Vagina (tissue), 2 donors: Measurements from ENCODE around the gene BET1. TPM values are rescaled to one million over a fixed set of nuclear protein-coding genes. Genes with fewer than 3 reads are reported as not detected.

ENCODE experiments used
- DNase-seq, 2 donors: peaks; one replicate each; pipeline ENCODE4 v3.0.0-alpha.2; 2017; ENCODE audit errors: extremely low spot score in 2 of 2
- H3K27ac ChIP-seq: fragments of 200-600 bp; sonication (generic); one replicate; pipeline ENCODE4 v1.5.1; 2019
- H3K27me3 ChIP-seq: fragments of 200-600 bp; sonication (generic); one replicate; pipeline ENCODE4 v1.5.1; 2019
- H3K36me3 ChIP-seq, 2 donors: fragments of 200-600 bp; sonication (generic); one replicate each; pipeline ENCODE4 v1.5.1; 2017 to 2019
- H3K4me1 ChIP-seq: fragments of 200-600 bp; sonication (generic); one replicate; pipeline ENCODE4 v1.5.1; 2019
- H3K4me3 ChIP-seq, 2 donors: fragments of 200-600 bp; sonication (generic); 1 replicate in 1 of 2; 2 replicates in 1 of 2; pipeline ENCODE4 v1.5.1; 2016 to 2019
- H3K9me3 ChIP-seq: fragments of 200-600 bp; sonication (generic); one replicate; pipeline ENCODE4 v1.5.1; 2019
- CTCF ChIP-seq, 3 experiments: fragments of 450-650 bp in 2 of 3; fragments of 200-600 bp in 1 of 3; sonication (generic) in 1 of 3; IDR thresholded peaks; one replicate each; pipeline ENCODE4 v1.5.1; 2017 to 2019; ENCODE audit warnings: antibody characterized with exemption in 3 of 3, mild to moderate bottlenecking in 2 of 3, moderate library complexity in 2 of 3
- POLR2A ChIP-seq, 2 donors: fragments of 450-650 bp; IDR thresholded peaks; one replicate each; pipeline ENCODE4 v1.6.1; 2017; ENCODE audit warnings: antibody characterized with exemption in 2 of 2, mild to moderate bottlenecking in 2 of 2, moderate library complexity in 2 of 2
- POLR2AphosphoS5 ChIP-seq, 2 donors: sonication (generic); formaldehyde crosslinking; IDR thresholded peaks; one replicate each; pipeline ENCODE4 v1.9.0; 2017; ENCODE audit warnings: antibody characterized with exemption in 2 of 2, mild to moderate bottlenecking in 2 of 2, low read depth in 1 of 2; ENCODE audit not compliant: insufficient read depth in 1 of 2
- intact Hi-C: fragments of 100-400 bp; cut with DNase I; formaldehyde crosslinking; loops from one replicate; pipeline ENCODE4 v1.15.1; 2023
- total RNA-seq: library from RNA; depleted of rRNA; stranded (reverse); fragments of >200 nt; gene quantifications from one replicate; pipeline ENCODE4 v1.2.3, GENCODE V29; 2016

BET1 gene
- total RNA-seq, 1 donor from 2014 or later: 22.1 TPM

- intact Hi-C loops: no loop called here
- H3K36me3 ChIP-seq: no peaks in the 10 kb centered on the region
Observed at GRCh38 chr7:93949423-93949822, 54.7 kb downstream of the BET1 start.

GRCh38 chr7:93948873-93949272 is 55.3 kb downstream of the BET1 start:
- DNase-seq: no peak
- TF ChIP-seq CTCF (IDR thresholded peaks at IDR 0.05) (no peak), POLR2AphosphoS5 (IDR thresholded peaks at IDR 0.05; ENCODE audit: insufficient read depth in 1 of 2, low read depth in 1 of 2) (no peak), POLR2A (IDR thresholded peaks at IDR 0.05) (no peak)
- H3K4me3 ChIP-seq: no peak overlapping the region
- H3K4me1 ChIP-seq: no peaks in the 10 kb centered on the region
- no peaks in the 10 kb centered on the region for H3K36me3 ChIP-seq
- intact Hi-C loops: no loop called here
- no peaks in the 10 kb centered on the region for H3K27me3 ChIP-seq
- no peak overlapping the region for H3K27ac ChIP-seq
- no peaks in the 10 kb centered on the region for H3K9me3 ChIP-seq

More at GRCh38 chr7:93949423-93949822, 54.7 kb downstream of the BET1 start:
- Histone ChIP-seq H3K4me3 (no peak overlapping the region), H3K27me3 (no peaks in the 10 kb centered on the region), H3K4me1 (no peaks in the 10 kb centered on the region), H3K9me3 (no peaks in the 10 kb centered on the region), H3K27ac (no peak overlapping the region)
- no peak for DNase-seq
- TF ChIP-seq CTCF (IDR thresholded peaks at IDR 0.05) (no peak), POLR2AphosphoS5 (IDR thresholded peaks at IDR 0.05; ENCODE audit: insufficient read depth in 1 of 2, low read depth in 1 of 2) (no peak), POLR2A (IDR thresholded peaks at IDR 0.05) (no peak)

- no peaks in the 10 kb centered on the region for H3K4me1 ChIP-seq
- no peaks in the 10 kb centered on the region for H3K27me3 ChIP-seq
- TF ChIP-seq POLR2A (IDR thresholded peaks at IDR 0.05): no peak
- no peak for TF ChIP-seq POLR2AphosphoS5 (IDR thresholded peaks at IDR 0.05; ENCODE audit: insufficient read depth in 1 of 2, low read depth in 1 of 2)
- TF ChIP-seq CTCF (IDR thresholded peaks at IDR 0.05): no peak
- no peak for DNase-seq
- no peak overlapping the region for H3K4me3 ChIP-seq
- no peaks in the 10 kb centered on the region for H3K9me3 ChIP-seq
- H3K27ac ChIP-seq: no peak overlapping the region
- no peaks in the 10 kb centered on the region for H3K36me3 ChIP-seq
- intact Hi-C loops: no loop called here
Observed at GRCh38 chr7:93948106-93948505, 56.0 kb downstream of the BET1 start.

- Histone ChIP-seq H3K9me3 (no peaks in the 10 kb centered on the region), H3K27me3 (no peaks in the 10 kb centered on the region), H3K27ac (peak overlapping the region; percentile 13), H3K4me1 (no peaks in the 10 kb centered on the region), H3K36me3 (no peaks in the 10 kb centered on the region), H3K4me3 (no peak overlapping the region)
- DNase-seq: no peak
- TF ChIP-seq CTCF (IDR thresholded peaks at IDR 0.05) (no peak), POLR2AphosphoS5 (IDR thresholded peaks at IDR 0.05; ENCODE audit: insufficient read depth in 1 of 2, low read depth in 1 of 2) (no peak), POLR2A (IDR thresholded peaks at IDR 0.05) (no peak)
- intact Hi-C loops: no loop called here
Observed at GRCh38 chr7:93945756-93946535, 58.2 kb downstream of the BET1 start.

DNA sequence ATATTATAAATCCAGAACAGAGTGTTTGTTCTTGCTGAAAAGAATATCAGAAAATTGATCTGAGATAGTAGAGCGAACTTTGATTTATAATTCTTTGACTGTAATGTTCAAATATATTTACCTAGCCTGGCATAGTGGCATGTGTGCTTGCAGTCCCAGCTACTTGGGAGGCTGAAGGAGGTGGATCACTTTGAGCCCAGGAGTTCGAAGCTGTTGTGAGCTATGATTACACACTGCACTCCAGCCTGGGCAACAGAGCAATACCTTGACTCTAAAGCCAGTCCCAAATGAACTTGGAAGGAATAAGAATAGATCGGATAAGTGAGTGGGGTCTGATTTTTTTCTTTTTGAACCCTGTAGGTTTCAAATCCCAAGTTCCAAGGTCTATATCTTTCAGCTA is 59.1 kb downstream of the BET1 start:
- Histone ChIP-seq H3K4me3 (no peak overlapping the region), H3K27ac (peak overlapping the region; percentile 13), H3K4me1 (no peaks in the 10 kb centered on the region), H3K9me3 (no peaks in the 10 kb centered on the region), H3K36me3 (no peaks in the 10 kb centered on the region), H3K27me3 (no peaks in the 10 kb centered on the region)
- no peak for DNase-seq
- intact Hi-C loops: no loop called here
- no peak for TF ChIP-seq POLR2A (IDR thresholded peaks at IDR 0.05)
- no peak for TF ChIP-seq CTCF (IDR thresholded peaks at IDR 0.05)
- no peak for TF ChIP-seq POLR2AphosphoS5 (IDR thresholded peaks at IDR 0.05; ENCODE audit: insufficient read depth in 1 of 2, low read depth in 1 of 2)
